D341Med (cell line): ENCODE results near the gene UQCC3.
"Not testable (repeated sequence)": the region's sequence is repeated elsewhere in the genome, so short reads cannot be mapped to it uniquely, and the experiment has no call there.

Source experiments
- DNase-seq: peaks from one replicate; pipeline ENCODE4 v3.0.0; 2012; ENCODE audit warnings: low spot score

UQCC3 gene

GRCh38 chr11:62703921-62704320, 32.4 kb downstream of the UQCC3 start:
- not testable (repeated sequence) for DNase-seq

GRCh38 chr11:62705413-62705812, 33.9 kb downstream of the UQCC3 start:
- DNase-seq: peak; percentile 64

GRCh38 chr11:62705880-62706849, 34.7 kb downstream of the UQCC3 start:
- DNase-seq: peak; percentile 96

GRCh38 chr11:62706850-62707247, 35.4 kb downstream of the UQCC3 start:
- no peak for DNase-seq

- no peak for DNase-seq
Measured at GRCh38 chr11:62707277-62707861, 35.9 kb downstream of the UQCC3 start, which contains the start of the genes BSCL2 and GNG3. Gene BSCL2, minus strand, starts transcription at chr11:62707424. Its CDS starts 229 bp downstream, at chr11:62707195. Gene GNG3, plus strand, starts transcription at chr11:62707676. Its CDS starts 620 bp downstream, at chr11:62708296.

GRCh38 chr11:62708392-62708791, 36.9 kb downstream of the UQCC3 start:
- DNase-seq: no peak

DNA sequence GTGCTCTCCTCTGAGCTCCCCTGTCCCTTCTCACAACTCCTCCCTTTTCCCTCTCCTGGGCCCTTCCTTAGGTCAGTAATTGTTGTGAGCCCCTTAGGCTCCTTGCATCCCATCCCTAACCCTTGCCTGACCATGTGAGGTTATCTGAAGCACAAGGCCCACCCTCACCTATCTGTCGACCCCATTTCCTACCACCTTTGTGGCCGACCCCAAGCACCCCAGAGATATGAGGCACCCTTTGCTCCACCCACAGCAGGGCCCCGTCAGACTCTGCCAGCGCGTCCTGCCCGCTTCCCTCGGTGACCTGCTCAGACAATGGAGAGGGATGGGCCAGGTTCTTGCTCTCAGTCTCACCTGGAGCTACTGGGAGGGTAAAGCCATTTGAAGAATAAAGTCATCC, 37.3 kb downstream of the UQCC3 start:
- no peak for DNase-seq

DNA sequence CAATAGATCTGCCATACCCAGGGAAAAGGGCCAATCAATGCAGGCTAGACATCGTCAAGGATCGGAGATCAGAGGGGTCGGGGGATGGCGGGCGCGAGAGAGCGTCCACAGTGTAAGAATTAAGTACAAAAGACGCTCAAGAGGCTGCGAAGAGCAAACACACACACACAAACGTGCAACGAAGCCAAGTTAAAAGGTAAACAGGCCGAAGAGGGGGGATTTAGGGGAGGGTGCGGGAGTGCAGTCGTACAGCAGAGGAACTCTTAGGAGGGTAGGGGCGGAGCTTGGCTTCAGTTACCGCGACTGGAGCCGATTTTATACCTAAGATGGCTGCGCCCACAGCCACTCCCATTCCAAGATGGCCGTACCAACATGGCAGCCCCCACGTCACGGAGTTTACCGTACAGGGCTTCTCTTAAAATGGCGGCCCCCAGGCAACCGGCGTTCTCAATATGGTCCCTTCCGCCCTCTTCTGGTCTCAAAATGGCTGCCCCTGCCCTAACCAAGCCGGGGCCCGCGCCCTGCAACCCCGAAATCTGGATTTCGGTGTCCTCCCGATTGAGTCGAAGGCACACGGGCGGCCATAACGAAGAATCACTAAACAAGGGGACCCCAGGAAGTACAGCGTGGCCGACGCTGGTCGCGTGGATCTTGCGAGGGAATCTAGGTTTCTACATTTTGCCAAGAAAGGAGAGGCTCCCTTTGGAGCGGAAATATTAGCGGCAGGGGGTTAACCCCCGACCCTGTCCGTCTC, 38.0 kb downstream of the UQCC3 start:
- peak; percentile 86 for DNase-seq

DNA sequence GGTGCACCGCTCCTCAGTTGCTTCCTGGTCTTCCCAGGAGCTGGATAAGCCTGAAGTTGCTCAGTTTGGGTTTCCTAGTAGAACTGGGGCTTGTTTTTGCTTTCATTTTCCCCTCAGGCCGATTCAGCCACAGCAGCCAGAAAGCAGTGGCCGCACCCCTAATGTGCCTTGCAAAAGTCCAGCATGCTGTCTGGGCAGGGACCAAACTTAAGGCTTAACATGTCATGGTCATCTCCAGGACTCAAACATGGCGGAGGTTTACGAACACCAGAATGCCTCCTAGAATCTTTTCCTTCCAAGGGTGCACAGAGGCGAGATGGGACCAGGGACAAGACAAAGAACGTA, 38.5 kb downstream of the UQCC3 start:
- no peak for DNase-seq

DNA sequence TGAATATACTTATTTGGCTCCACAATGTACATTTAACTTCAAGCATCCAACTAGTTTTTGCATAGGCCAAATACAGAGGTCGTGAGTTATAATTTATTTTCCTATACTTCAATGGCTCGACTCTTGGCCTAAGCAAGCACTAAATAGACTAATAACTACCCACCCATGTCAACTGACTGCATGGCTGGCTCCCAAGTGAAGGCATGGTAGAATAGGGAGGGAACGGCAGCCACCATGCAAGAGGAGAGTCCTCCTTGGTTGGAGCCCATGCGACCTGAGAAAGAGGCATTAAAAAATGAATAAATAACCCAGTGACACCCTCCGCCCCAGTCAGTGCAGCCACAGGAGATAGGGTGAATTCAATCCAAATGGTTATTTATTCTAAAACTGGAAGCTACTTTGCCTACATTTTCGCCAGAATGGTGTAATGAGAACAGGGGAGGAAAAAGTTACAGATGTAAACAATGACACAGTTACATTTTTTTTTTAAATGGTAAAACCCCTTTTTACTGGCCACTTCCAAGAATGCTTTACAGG, 40.9 kb downstream of the UQCC3 start:
- no peak for DNase-seq

DNA sequence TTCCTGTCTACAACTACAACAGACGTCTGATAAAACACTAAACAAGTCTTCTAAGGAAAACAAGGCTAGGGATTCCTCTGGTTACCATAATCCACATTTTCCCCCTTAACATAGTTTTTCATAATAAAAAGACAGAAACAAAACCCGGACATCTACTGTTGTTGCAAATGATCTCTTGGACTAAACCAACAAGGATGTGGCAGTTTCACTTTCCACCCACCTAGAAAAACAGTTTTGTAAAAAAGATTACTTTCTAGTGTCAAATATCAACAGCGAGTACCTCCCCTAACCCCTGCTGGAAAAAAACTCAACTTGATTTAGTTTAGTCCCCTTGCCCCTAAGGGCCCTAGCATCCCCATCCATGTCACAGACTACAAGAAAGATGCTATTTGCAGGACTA, 41.4 kb downstream of the UQCC3 start:
- DNase-seq: no peak

GRCh38 chr11:62713343-62713742, 41.9 kb downstream of the UQCC3 start:
- DNase-seq: no peak

DNA sequence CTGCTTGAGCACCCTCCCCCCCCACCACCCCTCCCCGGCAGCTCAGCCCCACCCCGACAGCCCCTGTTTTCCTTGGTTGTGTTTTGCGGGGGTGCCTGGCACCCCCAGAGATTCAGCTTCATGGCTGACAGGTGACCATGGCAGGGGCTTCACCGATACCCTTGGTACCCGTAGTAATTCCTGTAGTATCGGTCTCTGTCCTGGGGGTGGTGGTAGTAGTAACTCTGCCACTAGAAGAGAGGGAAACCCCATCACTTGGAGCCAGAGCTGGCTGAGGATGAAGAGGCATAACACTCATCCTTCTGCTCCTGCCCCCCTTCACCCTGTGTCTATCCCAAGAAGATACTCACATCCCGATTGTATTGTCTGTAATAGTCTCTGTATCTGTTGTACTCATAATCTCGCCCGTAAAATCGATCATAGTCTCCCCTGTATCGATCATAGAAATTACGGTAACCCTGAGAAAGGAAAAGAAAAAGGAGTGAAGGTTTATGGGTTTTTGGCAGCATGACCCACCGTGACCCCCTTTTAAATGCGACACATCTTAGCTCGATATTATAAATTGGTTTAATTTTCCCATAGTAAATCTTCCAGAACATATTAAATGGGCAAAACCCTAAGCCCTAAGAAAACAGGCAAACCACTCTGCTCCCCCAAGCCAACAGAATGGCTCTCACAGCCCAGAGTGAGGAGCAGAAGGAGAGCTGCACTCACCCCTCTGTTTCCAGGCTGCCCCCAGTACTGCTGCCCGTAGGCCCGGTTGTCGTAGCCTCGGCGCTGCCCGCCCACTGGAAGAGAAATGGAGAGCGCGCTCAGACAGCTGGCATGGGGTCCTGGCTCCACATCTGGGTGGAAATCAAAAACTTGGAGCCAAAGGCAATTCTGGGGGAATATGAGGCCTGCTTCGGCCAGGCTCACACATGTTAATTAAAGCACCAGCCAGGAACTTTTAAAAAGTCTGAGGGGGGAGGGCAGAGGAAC, 44.0 kb downstream of the UQCC3 start:
- no peak for DNase-seq

DNA sequence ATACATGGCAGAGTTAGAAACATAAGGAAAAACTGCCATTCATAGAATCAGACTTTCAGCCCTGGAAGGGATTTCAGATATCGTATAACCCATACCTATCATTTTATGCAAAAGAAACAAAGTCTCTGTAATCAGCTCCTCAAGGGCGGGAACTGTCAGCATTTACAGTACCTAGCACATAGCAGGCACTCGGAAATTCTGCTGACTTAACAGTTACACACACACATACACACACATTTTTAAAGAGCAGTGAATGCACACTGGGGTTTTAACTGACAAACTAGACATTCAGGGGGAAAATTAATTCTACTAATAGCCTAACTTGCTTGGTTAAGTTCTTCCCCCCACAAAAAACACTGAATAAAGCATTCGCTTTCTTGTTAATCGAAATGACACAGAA, 44.7 kb downstream of the UQCC3 start:
- no peak for DNase-seq

DNA sequence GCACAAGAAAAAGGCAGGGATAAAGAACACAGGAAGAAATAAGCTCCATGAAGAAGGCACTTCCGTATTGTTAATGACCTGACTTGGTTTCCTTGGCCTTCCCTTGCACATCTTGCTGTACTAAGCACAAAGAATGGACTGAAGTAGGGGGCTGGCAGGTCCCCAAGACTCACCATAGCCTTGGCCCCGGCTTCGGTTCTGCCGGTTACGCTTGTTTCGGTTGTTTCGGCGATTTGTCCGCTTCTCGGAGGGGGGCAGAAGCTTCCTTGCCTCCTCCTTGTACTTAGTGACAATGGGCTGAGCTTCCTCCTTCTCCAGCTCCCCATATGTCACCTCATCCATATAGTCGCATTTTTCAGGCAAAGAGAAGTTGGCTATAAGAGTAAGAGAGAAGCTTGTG, 45.3 kb downstream of the UQCC3 start:
- DNase-seq: no peak

- DNase-seq: no peak
Measured at GRCh38 chr11:62719302-62719978, 48.0 kb downstream of the UQCC3 start.

GRCh38 chr11:62721994-62722393, 50.5 kb downstream of the UQCC3 start:
- DNase-seq: peak; percentile 42
